ENCODE measurements around the gene ACTR3. TPM values are rescaled to one million over a fixed set of nuclear protein-coding genes. Genes with fewer than 3 reads are reported as not detected.
"Not testable (repeated sequence)": the region's sequence is repeated elsewhere in the genome, so short reads cannot be mapped to it uniquely, and the experiment has no call there.

Gene ACTR3
- total and polyA plus RNA-seq, 9 donors, result 41.7 to 167 (median 133) TPM

DNA sequence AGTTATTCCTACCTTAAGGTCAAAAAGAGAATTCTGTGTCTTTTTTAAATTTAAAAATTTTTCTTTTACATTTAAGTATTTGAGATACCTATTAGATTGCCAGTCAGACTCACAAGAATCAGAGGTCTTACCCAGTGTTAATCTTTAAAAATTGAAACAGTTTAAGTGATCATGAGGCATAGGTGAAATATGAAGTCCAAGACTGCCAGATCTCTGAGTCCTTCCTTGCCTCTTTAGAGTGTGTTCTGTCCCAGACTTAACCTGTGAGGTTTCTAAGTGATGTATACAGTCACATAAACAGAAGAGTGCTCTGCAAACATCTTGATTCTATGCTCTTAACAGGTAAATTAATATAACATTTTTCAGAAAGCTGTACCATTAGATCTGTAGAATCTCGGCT is 40.6 kb downstream of the ACTR3 start:
- no peaks in the 10 kb centered on the region for H3K36me3 ChIP-seq
- H3K9me3 ChIP-seq, result no peaks in the 10 kb centered on the region
- H3K27me3 ChIP-seq, result no peaks in the 10 kb centered on the region
- H3K4me1 ChIP-seq (ENCODE audit: insufficient read depth), result no peaks in the 10 kb centered on the region
- no peak overlapping the region for H3K4me3 ChIP-seq
- WGBS, 3 donors, result 91 to 98% (median 97%) methylated on average over 1 of the region's 1 CpG
- H3K27ac ChIP-seq, result no peak overlapping the region
- intact Hi-C loops (cut with DNase I), result no loop called here
- TF ChIP-seq POLR2A (IDR thresholded peaks at IDR 0.05), result no peak
- no peak for TF ChIP-seq EP300 (IDR thresholded peaks at IDR 0.05)
- no peak for TF ChIP-seq CTCF (IDR thresholded peaks at IDR 0.05)
- DNase-seq, result no peak

- Histone ChIP-seq H3K4me3 (no peak overlapping the region), H3K27me3 (no peaks in the 10 kb centered on the region), H3K36me3 (no peaks in the 10 kb centered on the region), H3K9me3 (no peaks in the 10 kb centered on the region), H3K4me1 (ENCODE audit: insufficient read depth) (no peaks in the 10 kb centered on the region), H3K27ac (no peak overlapping the region)
- intact Hi-C loops (cut with DNase I), result no loop called here
- TF ChIP-seq POLR2A (IDR thresholded peaks at IDR 0.05) (no peak), CTCF (IDR thresholded peaks at IDR 0.05) (no peak), EP300 (IDR thresholded peaks at IDR 0.05) (no peak)
- DNase-seq, result no peak
These were observed 47.6 kb downstream of the ACTR3 start for GRCh38 chr2:113937501-113937900.

GRCh38 chr2:113940891-113941290 is 51.0 kb downstream of the ACTR3 start:
- Histone ChIP-seq H3K9me3 (no peaks in the 10 kb centered on the region), H3K36me3 (no peaks in the 10 kb centered on the region), H3K27me3 (no peaks in the 10 kb centered on the region), H3K4me3 (no peak overlapping the region), H3K27ac (no peak overlapping the region), H3K4me1 (ENCODE audit: insufficient read depth) (no peaks in the 10 kb centered on the region)
- no peak for TF ChIP-seq POLR2A (IDR thresholded peaks at IDR 0.05)
- TF ChIP-seq CTCF (IDR thresholded peaks at IDR 0.05), result no peak
- intact Hi-C loops (cut with DNase I), result no loop called here
- DNase-seq, result no peak
- 84 to 95% (median 90%) methylated on average over 5 of the region's 5 CpGs for WGBS, 3 donors

GRCh38 chr2:113945784-113946183 is 55.9 kb downstream of the ACTR3 start:
- H3K4me3 ChIP-seq; H3K27ac ChIP-seq; intact Hi-C loops (cut with DNase I); H3K4me1 ChIP-seq (ENCODE audit: insufficient read depth); H3K36me3 ChIP-seq; H3K9me3 ChIP-seq; H3K27me3 ChIP-seq; DNase-seq: not testable (repeated sequence)
- WGBS, 3 donors, result 95 to 99% (median 98%) methylated on average over 2 of the region's 2 CpGs

GRCh38 chr2:113950906-113951305 is 61.0 kb downstream of the ACTR3 start:
- H3K4me3 ChIP-seq; H3K27me3 ChIP-seq; H3K4me1 ChIP-seq (ENCODE audit: insufficient read depth); H3K9me3 ChIP-seq; H3K27ac ChIP-seq; H3K36me3 ChIP-seq; DNase-seq; intact Hi-C loops (cut with DNase I): not testable (repeated sequence)
- WGBS, 3 donors, result 95 to 96% (median 96%) methylated on average over 3 of the region's 3 CpGs

DNA sequence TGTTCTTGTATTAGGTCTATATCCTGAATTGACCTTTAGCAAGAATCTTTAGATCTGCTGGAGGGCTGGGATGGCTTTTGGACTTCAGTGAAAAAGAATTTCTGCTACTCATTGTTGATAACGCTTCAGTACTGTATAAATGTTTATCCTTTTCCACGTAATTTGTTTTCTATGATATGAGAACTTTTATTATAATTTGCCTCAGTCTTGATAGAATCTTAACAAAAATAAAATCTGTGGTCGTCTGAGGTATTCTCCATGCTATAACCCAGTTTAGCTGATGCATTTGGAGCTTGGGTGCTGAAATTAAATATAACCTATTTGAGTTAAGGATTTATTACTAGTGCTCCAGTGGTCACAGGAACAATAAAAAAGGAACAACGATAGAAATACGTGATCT is 71.1 kb downstream of the ACTR3 start:
- no peak for TF ChIP-seq EP300 (IDR thresholded peaks at IDR 0.05)
- no peak for TF ChIP-seq POLR2A (IDR thresholded peaks at IDR 0.05)
- no peak for TF ChIP-seq CTCF (IDR thresholded peaks at IDR 0.05)
- Histone ChIP-seq H3K36me3 (no peaks in the 10 kb centered on the region), H3K9me3 (no peaks in the 10 kb centered on the region), H3K27me3 (no peaks in the 10 kb centered on the region), H3K4me3 (no peak overlapping the region), H3K4me1 (ENCODE audit: insufficient read depth) (no peaks in the 10 kb centered on the region), H3K27ac (no peak overlapping the region)
- 86 to 89% (median 88%) methylated on average over 5 of the region's 5 CpGs for WGBS, 3 donors
- no peak for DNase-seq
- intact Hi-C loops (cut with DNase I), result no loop called here

Measured in ovary (tissue), 9 donors.